Measurements from ENCODE around the gene ZNF214.
"Not testable (repeated sequence)": the region's sequence is repeated elsewhere in the genome, so short reads cannot be mapped to it uniquely, and the experiment has no call there.

ZNF214 gene

DNA sequence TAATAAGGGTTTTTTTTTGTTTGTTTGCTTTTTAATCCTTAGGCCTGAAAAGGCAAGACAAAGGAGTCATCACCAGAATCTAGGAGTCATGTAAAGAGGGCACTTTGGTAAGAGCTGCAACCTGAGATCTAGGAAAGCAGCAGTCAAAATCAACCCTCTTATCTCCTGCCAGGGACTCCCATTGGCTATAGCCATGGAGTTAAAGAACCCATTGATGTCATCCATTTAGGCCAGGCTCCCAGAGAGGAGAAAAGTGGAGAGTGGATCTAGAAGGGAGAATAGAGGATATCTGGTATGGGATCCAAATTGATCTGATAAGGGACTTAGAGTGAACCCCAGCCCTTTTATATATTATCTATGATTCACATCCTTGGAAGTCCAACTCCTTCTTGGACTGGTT, 58.0 kb downstream of the ZNF214 start:
- TF ChIP-seq, protein P1, sequence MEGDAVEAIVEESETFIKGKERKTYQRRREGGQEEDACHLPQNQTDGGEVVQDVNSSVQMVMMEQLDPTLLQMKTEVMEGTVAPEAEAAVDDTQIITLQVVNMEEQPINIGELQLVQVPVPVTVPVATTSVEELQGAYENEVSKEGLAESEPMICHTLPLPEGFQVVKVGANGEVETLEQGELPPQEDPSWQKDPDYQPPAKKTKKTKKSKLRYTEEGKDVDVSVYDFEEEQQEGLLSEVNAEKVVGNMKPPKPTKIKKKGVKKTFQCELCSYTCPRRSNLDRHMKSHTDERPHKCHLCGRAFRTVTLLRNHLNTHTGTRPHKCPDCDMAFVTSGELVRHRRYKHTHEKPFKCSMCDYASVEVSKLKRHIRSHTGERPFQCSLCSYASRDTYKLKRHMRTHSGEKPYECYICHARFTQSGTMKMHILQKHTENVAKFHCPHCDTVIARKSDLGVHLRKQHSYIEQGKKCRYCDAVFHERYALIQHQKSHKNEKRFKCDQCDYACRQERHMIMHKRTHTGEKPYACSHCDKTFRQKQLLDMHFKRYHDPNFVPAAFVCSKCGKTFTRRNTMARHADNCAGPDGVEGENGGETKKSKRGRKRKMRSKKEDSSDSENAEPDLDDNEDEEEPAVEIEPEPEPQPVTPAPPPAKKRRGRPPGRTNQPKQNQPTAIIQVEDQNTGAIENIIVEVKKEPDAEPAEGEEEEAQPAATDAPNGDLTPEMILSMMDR (conservative IDR thresholded peaks at IDR 0.05; ENCODE audit: low read depth, low read length), result no peak
- H3K4me3 ChIP-seq (ENCODE audit: low read depth, low read length), result no peak overlapping the region
- DNase-seq (ENCODE audit: low read depth), result no peak

DNA sequence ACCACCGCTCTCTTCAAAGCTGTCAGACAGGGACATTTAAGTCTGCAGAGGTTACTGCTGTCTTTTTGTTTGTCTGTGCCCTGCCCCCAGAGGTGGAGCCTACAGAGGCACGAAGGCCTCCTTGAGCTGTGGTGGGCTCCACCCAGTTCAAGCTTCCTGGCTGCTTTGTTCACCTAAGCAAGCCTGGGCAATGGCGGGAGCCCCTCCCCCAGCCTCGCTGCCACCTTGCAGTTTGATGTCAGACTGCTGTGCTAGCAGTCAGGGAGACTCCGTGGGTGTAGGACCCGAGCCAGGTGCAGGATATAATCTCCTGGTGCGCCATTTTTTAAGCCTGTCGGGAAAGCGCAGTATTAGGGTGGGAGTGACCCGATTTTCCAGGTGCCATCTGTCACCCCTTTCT, 65.9 kb downstream of the ZNF214 start:
- not testable (repeated sequence) for H3K4me3 ChIP-seq (ENCODE audit: low read depth, low read length); DNase-seq (ENCODE audit: low read depth)
